Kasumi-1 (cell line): ENCODE data around the gene CD80.
A peak's percentile ranks its signal among the peaks of the same experiment; 100 is the strongest.

ENCODE experiments used
- DNase-seq, 2 experiments: peaks; one replicate each; lab custom pipeline; 2025; lab: John Stamatoyannopoulos, UW

The CD80 gene

DNA sequence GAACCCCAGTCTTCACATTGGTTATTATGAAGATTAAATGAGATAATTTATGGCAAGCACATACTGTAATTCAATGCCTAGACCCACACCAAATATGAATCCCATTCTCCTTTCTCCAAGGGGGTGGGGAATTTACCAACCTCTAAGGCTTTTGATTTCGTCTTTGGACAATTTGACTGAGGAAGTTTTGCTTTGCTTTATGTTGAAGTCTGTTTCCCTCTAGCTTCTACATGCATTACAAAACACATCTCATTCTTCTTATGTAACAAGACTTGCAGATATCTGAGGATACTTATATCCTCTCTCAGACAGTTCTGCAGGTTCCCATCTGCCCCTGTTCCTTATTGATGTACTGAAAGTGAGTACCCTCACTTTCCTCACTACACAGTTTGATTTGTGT is 12.2 kb downstream of the CD80 start:
- DNase-seq, result no peak

DNA sequence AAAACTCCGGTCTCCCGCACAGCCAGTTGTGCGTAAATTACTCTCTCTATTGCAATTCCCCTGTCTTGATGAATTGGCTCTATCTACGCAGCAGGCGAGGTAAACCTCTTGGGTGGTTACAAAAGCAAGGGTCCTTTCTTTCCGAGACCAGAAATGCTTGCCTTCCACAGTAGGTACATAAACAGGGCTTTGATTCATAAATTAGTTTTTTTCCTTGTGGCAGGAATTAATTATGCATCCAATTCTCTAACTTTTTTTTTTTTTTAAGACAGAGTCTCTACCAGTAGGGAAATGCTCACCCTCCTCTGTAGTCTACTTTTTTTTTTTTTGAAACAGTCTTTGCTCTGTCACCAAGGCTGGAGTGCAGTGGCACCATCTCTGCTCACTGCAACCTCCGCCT is 16.3 kb downstream of the CD80 start:
- DNase-seq, result no peak

DNA sequence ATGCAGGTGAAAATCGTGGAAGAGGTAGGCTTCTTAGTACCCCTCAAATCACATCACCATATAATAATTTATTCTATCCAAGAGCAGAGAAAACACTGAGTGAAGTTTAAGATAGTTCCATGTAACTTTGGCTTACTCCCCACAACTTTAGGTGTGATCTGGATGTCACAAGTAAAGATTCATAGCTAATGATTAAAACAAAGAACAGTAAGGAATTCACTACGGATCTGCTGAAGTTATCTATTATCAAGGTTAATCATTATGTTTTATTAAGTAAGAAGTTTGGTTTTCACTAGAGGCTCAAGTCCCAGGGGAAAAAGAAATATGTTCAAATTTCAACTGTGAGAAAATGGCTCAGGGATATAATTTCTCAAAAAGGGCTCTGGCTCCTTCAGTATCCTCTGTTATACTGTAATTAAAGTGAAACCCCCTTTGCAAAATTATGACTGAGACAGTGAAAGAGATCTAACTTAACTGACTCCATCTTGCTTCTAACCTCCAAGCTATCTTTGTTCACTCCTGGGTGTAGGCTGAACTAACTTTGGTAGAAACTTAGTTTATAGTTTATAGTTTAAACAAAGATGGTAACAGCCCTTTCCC is 17.1 kb downstream of the CD80 start:
- DNase-seq, result no peak

DNA sequence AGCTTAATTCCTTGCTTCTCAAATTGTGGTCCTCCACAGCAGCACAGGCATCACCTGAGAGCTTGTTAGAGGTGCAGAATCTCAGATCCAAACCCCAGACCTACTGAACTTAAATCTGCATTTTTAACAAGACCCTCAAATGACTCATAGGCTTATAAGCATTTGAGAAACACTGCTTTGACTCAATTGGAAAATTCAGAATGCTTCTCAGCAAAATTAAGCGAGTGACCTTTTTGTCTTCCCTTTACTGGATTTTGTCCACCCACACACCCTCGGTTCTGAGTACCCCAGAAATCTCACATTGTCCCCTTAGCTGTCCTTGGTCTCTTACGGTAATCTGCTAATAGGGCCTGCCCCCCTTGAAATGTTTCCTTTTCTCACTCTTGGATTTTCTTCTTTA is 17.9 kb downstream of the CD80 start:
- no peak for DNase-seq

DNA sequence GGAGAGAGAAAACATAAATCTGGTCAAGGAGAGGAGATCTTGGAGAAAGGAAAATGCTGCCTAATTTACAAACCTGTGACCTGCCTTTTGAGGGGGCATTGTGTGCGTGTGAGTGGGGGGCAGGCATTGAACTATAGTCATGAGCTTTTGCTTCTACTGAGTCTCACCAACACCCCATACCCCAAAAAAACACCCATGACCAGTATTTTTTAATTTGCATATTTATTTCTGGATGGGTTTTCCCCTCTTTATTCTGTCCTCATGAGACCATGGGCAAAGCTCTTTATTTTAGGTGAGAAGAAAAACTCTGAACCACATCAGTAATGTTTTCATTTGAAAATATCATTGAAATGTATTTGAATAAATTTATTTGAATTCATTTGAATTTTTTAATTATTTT is 20.6 kb downstream of the CD80 start:
- no peak for DNase-seq

DNA sequence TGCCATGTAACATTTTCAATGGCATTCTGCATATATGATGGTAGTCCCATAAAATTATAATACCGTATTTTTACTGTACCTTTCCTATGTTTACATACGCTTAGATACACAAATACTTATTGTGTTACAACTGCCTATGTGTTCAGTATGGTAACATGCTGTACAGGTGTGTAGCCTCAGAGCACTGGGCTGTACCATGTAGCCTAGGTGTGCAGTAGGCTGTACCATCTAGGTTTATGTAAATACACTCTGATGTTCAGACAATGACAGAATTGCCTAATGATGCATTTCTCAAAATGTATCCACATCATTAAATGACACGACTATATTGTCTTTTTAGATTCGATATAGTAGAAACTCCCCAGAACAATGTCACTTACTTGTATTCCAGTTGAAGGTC is 22.7 kb downstream of the CD80 start:
- DNase-seq, result no peak

DNA sequence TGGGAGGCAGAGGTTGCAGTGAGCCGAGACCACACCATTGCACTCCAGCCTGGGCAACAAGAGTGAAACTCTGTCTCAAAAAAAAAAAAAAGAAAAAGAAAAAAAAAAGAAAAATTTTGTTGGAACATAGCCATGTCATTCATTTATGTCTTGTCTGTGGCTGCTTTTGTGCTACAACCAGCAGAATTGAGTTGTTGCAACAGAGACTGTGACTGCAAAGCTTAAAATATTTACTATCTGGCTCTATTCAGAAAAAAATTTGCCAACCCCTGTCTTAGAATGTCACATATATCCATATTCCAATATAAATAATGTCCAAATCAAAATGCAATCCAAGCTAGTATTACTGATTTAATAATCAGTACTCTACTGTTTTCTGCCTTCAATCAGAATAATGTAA is 25.1 kb downstream of the CD80 start:
- DNase-seq, result no peak

DNA sequence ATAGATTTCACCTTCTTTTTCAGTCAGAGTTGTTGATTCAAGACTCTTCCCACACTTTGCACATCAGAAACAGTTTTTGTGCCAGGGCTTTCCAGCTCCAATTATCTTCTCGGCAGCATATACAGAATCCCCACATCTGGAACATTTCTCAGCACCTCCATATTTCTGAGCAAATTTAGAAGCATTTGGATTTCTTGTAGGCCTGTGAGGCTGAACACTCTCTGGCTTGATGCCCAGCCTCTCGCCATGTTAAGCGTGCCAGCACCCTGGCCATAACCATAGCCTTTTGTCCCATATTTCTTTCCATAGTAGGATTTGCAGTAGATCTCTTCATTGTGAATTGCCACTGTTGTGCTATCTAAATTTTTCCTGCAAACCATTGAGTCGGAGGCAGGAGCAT is 28.3 kb downstream of the CD80 start:
- DNase-seq, result no peak

DNA sequence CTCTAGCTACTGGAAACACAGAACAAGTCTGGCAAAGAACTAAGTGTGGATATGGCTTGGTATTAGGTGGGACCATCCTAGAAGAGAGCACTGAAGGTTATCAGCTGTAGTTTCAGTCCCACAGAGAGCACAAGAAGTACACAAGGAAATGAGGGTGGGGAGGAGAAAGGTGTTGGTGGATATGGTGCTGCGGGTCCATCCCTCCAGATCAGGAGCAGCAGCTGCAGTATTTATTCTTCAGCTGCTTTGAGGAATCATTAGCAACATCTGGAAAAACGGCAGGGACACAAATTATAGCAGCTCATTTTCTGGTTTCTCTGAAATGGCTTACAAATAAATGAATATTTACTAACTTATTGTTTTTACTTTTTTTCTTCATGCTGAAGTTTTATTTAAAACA is 29.0 kb downstream of the CD80 start:
- no peak for DNase-seq

DNA sequence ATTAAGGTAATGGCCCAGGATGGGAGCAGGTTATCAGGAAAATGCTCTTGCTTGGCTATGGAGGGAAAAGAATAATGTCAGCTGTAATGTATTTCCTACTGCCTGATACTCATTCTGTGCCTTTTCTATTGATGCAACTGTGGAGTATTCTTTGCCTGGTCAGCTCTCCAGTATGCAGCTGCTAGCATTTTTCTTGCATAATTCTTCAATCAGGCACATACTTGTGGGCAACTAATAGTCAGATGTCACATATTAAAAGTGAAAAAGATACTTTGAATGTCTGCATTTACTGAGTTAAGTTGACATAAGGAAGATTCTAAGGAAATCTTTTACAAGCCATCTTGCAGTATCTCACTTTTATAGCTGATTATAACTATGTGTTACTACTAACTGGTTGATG is 29.5 kb downstream of the CD80 start:
- no peak for DNase-seq

DNA sequence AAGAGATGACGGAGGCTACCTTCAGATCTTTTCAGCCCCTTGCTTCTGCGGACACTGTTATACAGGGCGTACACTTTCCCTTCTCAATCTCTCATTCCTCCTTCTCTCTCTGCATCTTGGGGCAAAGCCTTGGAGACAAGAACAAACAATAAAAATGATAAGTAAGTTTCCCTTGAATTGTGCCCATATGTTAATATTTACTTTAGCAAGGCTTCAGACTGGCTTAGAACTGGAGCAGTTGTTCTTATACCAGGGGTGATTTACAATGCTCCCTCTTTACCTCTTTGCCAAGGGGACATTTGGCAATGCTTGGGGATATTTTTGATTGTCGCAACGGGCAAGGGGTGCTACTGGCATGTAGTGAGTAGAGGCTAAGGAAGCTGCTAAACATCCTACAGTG is 31.7 kb downstream of the CD80 start:
- no peak for DNase-seq

DNA sequence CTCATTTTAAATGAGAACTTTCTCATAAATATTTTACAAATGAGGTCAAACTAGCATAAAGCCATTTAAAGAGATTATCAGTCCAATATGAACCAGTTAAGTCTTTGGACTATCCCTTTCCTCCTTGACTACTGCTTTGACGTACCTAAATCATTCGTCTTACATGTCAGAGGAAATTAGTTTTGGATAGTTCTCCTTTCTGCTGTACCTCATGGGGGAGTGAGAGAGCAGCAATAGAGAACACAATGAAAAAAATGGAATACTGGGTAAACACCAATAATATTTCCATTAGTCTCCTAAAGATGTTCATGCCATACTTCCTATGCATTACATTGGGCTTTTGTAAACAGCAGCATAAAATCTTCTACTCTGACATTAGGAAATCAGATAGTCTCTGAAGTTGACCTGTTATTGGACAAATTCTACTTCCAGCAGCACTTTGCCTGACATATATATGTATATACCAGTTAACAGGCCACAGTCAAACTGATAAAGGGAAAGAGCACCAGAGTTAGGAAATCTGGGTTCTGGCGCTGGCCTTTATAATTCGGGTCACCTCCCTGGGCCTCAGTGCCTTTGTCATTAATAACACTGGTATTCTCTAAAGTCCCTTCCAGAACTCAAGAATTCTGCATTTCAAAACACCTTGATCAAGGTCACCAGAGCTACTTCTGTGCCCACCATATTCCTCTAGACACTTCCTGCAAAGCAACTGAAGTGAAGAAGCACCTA is 34.3 kb downstream of the CD80 start:
- peak; percentile 16 to 26 for DNase-seq

DNA sequence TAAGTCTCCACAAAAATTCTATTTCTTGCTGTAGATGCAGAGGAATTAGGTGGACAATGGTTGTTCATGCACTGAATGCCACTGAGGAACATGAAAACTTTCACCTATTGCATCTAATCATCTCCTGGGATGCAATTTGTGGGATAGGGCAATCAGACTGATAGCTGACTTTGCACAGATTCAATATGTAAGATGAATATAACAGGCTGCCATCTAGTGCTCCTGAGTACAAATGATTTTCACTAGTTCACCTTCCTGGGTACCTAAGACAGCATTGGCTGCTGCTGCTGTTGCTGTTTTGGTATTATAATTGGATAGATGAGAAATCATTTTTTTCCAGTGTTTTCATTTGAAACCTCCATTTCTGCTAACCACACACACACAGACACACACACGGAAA is 41.4 kb downstream of the CD80 start:
- no peak for DNase-seq

DNA sequence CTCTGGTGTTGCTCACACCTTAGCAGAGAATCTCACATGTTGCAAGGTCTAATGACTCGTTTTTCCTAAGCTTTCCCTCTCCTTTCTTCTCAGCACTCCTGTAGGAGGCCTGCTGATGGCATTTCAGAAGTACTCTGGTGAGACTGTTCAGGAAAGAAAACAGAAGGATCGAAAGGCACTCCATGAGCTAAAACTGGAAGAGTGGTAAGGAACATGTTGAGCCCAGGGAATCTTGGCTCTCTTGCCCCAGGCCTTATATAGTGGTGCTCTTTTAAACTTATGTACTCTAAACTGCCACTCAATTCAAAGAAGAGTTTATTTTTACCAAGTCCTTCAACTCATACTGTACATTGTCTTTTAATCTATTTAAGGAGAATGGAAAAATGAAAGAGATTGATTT is 42.3 kb downstream of the CD80 start:
- no peak for DNase-seq

DNA sequence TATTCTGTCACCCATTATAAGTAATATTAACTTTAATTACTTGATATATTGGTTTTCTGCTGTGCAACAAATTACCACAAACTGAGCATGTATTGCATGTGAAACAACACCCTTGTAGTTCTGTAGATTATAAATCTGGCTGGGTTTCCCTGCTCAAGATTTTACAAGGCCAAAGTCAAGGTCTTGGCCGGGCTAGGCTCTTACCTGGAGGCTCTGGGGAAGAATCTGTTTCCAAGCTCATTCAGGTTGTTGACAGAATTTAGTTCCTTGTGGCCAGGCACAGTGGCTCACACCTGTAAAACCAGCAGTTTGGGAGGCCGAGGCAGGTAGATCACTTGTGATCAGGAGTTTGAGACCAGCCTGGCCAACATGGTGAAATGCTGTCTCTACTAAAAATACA is 44.8 kb downstream of the CD80 start:
- no peak for DNase-seq

DNA sequence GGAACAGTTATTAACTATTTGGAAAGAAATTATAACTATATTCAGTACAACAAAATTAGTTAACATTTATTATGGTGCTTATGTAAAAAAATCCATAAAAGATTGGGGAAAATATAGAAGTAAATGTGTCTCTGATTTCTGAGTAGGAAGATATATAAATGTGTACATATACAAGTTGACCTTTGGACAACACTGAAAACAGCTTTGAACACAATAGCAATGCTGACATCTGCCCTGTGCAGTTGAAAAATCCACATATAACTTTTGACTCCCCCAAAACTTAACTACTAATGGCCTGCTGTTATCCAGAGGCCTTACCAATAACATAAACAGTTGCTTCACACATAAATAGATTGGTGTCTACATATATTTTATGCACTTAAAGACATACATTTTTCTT is 48.7 kb downstream of the CD80 start:
- DNase-seq, result no peak

DNA sequence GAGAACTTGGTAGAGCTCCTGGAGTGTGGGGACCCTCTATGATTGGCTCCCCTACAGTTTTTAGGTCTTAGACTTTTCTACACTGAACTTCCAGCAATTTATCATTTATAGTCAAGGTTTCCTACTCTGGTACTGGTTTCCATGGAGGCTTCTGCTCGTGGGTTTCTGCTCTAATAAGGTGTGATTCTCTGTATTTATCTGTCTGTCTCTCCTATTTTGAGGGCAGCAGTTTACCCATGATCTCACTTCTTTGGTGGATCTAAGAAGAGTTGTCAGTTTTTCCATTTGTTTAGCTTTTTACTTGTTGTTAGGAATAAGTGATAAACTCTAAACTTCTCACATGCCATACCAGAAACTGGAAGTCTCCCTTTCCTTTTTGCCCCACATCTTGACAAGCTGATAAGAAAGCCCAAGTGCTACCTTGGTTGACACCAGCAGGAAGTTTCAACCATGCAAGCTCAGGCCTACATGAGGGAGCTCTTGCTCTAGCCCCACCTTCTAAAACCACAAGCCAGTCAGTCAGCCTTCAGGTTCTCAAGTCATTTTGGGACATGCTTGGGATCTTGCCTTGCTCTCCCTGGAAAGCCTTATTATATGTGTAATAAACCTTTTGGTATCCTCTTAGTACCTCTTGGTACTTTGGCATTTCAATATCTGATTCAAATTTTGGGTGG is 51.1 kb downstream of the CD80 start:
- DNase-seq, result peak; percentile 16 to 29

DNA sequence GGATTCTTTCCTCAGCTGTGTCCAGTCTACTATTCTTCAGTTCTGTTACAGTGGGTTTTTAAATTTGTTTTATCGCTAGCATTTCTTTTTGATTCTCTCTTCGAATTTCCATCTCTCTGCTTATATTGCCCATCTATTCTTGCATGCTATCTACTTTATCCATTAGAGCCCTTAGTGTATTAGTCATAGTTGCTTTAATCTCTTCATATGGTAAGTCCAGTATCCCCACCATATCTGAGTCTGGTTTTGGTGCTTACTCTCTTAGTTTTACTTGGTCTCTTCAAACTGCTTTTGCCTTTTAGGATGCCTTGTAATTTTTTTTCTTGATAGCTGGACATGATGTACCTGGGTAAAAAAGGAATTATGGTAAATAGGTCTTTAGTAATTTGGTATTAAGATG is 52.0 kb downstream of the CD80 start:
- no peak for DNase-seq

DNA sequence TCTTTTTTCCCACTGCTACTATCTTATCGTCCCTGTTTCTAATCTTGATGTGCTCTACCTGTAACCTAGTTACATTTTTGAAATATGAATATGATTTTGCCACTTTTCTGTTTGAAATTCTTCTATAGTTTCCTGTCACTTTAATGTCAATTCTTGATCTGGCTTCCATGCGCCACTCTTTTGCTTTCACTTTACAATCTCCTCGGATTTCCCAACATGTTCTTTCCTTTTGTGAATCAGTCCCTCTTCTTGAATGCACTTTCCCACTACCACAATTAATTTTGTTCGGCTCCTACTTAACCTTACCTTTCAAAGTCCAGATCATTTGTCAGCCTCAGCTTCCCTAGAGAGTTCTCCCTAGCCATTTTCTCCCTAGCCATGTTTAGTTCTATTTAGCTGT is 52.8 kb downstream of the CD80 start:
- no peak for DNase-seq

DNA sequence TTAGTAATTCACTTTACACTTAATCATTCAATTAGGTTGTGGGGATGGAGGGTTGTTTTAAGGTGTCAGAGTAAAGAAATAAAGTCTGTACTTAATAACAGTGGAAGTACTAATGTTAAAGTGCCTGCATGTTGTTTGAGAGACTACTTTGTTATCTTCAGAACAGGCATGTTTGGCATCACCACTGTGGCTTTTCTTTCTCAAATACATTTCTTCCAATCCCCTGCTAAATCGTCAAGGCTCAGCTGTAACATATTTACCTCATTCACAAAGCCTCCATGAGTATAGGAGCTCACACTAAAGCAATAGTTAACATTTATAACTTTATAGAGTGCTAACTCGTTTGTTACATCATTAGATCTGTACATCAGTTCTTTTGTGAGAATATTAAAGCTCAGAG is 58.5 kb downstream of the CD80 start:
- no peak for DNase-seq

DNA sequence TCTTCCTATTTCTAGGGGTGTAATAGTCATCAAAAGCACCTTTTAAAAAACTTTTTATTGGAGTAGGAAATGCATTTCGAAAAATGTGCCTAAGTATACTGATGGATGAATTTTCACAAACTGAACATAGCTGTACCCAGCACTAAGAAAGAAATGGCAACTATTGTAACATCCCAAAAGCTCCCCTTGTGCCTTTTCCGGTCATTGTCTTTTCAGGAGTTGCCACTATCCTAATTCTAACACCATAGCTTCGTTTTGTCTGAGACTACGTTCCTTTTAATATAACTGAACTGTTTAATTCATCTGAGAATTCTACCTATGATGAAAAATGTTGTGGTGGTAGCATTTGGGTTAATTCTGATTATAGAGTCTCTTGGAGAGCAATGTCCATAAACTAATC is 59.1 kb downstream of the CD80 start:
- DNase-seq, result no peak

DNA sequence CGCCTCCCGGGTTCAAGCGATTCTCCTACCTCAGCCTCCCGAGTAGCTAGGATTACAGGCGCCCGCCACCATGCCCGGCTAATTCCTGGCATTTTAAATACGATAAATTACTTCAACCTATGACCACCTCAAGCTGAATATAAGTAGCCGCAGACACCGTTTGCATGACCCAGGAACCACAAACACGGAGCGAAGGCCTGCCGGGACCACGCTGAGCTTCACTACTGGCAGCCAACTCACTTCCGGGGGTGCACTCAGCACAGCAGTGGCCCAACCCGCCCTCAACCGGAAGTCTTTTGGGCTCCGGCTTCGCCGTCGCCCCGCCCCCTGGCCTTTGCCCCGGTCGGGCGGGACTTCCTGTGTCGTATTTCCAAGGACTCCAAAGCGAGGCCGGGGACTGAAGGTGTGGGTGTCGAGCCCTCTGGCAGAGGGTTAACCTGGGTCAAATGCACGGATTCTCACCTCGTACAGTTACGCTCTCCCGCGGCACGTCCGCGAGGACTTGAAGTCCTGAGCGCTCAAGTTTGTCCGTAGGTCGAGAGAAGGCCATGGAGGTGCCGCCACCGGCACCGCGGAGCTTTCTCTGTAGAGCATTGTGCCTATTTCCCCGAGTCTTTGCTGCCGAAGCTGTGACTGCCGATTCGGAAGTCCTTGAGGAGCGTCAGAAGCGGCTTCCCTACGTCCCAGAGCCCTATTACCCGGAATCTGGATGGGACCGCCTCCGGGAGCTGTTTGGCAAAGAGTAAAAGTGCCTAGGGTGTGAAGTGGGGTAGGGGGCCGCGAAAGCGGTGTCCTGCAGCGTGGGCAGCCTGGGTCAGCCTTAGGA is 61.0 kb downstream of the CD80 start, which contains the start of gene TIMMDC1:
Gene TIMMDC1 (plus strand): TSS at position 362 of the 826 bp plus-strand sequence. CDS start 187 bp downstream, at position 549.
- peak; percentile 97 for DNase-seq

DNA sequence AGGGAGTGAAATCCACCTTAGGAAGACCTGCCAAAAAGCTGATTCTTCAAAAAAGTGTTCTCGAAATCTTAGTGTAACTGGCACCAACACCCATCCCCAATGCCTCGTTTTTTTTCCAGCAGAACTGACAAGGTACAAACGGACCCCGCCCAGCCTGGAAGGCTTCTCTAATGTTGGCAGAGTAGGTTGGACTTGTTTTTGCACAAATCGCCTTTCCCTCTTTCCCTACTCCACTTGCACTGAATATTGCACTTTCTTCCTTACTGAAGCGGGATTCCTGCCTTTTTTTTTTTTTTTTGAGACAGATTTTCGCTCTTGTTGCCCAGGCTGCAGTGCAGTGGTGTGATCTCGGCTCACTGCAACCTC is 61.6 kb downstream of the CD80 start:
- no peak for DNase-seq
